SK-N-SH (cell line): Measurements from ENCODE around the gene GSTO2. TPM values are rescaled to one million over a fixed set of nuclear protein-coding genes. Genes with fewer than 3 reads are reported as not detected.

Experiments used
- CTCF ChIA-PET: fragments of 300-600, 350-600 bp; formaldehyde crosslinking; extraction: SDS; loops from one replicate; lab custom pipeline; 2021; lab: Yijun Ruan, JAX
- POLR2A ChIA-PET: fragments of 350-600 bp; sonication (Branson Sonifier 250); formaldehyde crosslinking; extraction: SDS; loops from one replicate; lab custom pipeline; 2020; ENCODE audit warnings: antibody characterized with exemption, inconsistent platforms; lab: Yijun Ruan, JAX
- DNase-seq: peaks from one replicate; pipeline ENCODE4 v3.0.0; 2012
- H2AFZ ChIP-seq: fragments of 200-600 bp; sonication (generic); 2 replicates; pipeline ENCODE4 v1.8.1; 2016; ENCODE audit warnings: antibody characterized with exemption, mild to moderate bottlenecking, low read depth
- H3F3A ChIP-seq: fragments of 200-600 bp; sonication (generic); replicated peaks from 2 replicates; pipeline ENCODE3; 2016; ENCODE audit warnings: antibody characterized with exemption, mild to moderate bottlenecking; ENCODE audit not compliant: insufficient read depth
- H3K27ac ChIP-seq, 2 experiments: fragments of 200-500 bp in 1 of 2; fragments of 200-600 bp in 1 of 2; sonication (Bioruptor generic) in 1 of 2; sonication (generic), shearing (Covaris generic) in 1 of 2; 2 replicates each; pipeline versions ENCODE4 v1.5.1 to v1.6.1; 2014 to 2016; ENCODE audit warnings: low read depth in 2 of 2, inconsistent platforms in 1 of 2, low read length in 1 of 2, mild to moderate bottlenecking in 1 of 2, mixed read lengths in 1 of 2
- H3K27me3 ChIP-seq: fragments of 200-600 bp; sonication (generic), shearing (Covaris generic); 2 replicates; pipeline ENCODE4 v1.6.1; 2016; ENCODE audit warnings: mixed run types; ENCODE audit not compliant: insufficient read depth
- H3K36me3 ChIP-seq, 2 experiments: fragments of 200-500 bp in 1 of 2; fragments of 200-600 bp in 1 of 2; sonication (Bioruptor generic) in 1 of 2; sonication (generic) in 1 of 2; replicated peaks in 1 of 2; 2 replicates each; pipeline versions ENCODE3 to v1.5.1; 2014 to 2016; ENCODE audit warnings: low read length in 1 of 2, mild to moderate bottlenecking in 1 of 2; ENCODE audit not compliant: insufficient read depth in 2 of 2, control insufficient read depth in 1 of 2
- H3K4me1 ChIP-seq, 2 experiments: fragments of 200-500 bp in 1 of 2; fragments of 200-600 bp in 1 of 2; sonication (Bioruptor generic) in 1 of 2; sonication (generic), shearing (Covaris generic) in 1 of 2; 2 replicates each; pipeline versions ENCODE4 v1.5.1 to v1.6.1; 2014 to 2016; ENCODE audit warnings: low read depth in 1 of 2, low read length in 1 of 2, mixed run types in 1 of 2; ENCODE audit not compliant: insufficient read depth in 2 of 2, control insufficient read depth in 1 of 2
- H3K4me2 ChIP-seq: fragments of 200-600 bp; sonication (generic), shearing (Covaris generic); 2 replicates; pipeline ENCODE4 v1.6.1; 2017; ENCODE audit warnings: mixed run types
- H3K4me3 ChIP-seq, 2 experiments: fragments of 200-500 bp in 1 of 2; fragments of 200-600 bp in 1 of 2; sonication (Bioruptor generic) in 1 of 2; sonication (generic), shearing (Covaris generic) in 1 of 2; 2 replicates each; pipeline versions ENCODE4 v1.5.1 to v1.8.1; 2014 to 2016; ENCODE audit warnings: low read depth in 2 of 2, inconsistent platforms in 1 of 2, low read length in 1 of 2, mild to moderate bottlenecking in 1 of 2, mixed read lengths in 1 of 2, moderate library complexity in 1 of 2
- H3K79me2 ChIP-seq: fragments of 200-600 bp; sonication (generic); 2 replicates; pipeline ENCODE4 v1.8.1; 2017; ENCODE audit warnings: mild to moderate bottlenecking; ENCODE audit not compliant: insufficient read depth
- H3K9ac ChIP-seq: fragments of 200-600 bp; sonication (generic); 2 replicates; pipeline ENCODE4 v1.6.1; 2017; ENCODE audit warnings: mixed run types
- H3K9me2 ChIP-seq: fragments of 200-600 bp; sonication (generic); 2 replicates; pipeline ENCODE4 v1.6.1; 2017; ENCODE audit warnings: mixed run types
- H3K9me3 ChIP-seq: fragments of 200-600 bp; sonication (generic); 2 replicates; pipeline ENCODE4 v1.6.1; 2017; ENCODE audit warnings: mixed run types, mild to moderate bottlenecking, moderate library complexity
- H4K20me1 ChIP-seq: fragments of 200-600 bp; sonication (generic); 2 replicates; pipeline ENCODE4 v1.6.1; 2017; ENCODE audit warnings: mild to moderate bottlenecking, mixed run types; ENCODE audit not compliant: insufficient read depth
- CHD2 ChIP-seq: fragments of 150-350 bp; IDR thresholded peaks from 2 replicates; pipeline ENCODE4 v1.6.1; 2018; ENCODE audit warnings: low read length; ENCODE audit not compliant: partially characterized antibody
- FOSL2 ChIP-seq: IDR thresholded peaks from 2 replicates; pipeline ENCODE4 v1.4.0; 2012; ENCODE audit warnings: low read depth, mild to moderate bottlenecking, moderate library complexity, borderline replicate concordance
- POLR2AphosphoS5 ChIP-seq: IDR thresholded peaks from 2 replicates; pipeline ENCODE4 v1.6.1; 2012; ENCODE audit warnings: low read depth, low read length
- RAD21 ChIP-seq: IDR thresholded peaks from 2 replicates; pipeline ENCODE4 v1.6.1; 2012; ENCODE audit warnings: mild to moderate bottlenecking, low read length
- RCOR1 ChIP-seq: fragments of 150-350 bp; IDR thresholded peaks from 2 replicates; pipeline ENCODE4 v1.6.1; 2017; ENCODE audit warnings: antibody characterized with exemption, low read length
- RFX5 ChIP-seq: IDR thresholded peaks from 2 replicates; pipeline ENCODE4 v1.6.1; 2012; ENCODE audit warnings: mild to moderate bottlenecking, improper control_type of control experiment, low read length
- SMC3 ChIP-seq: IDR thresholded peaks from 2 replicates; pipeline ENCODE4 v1.6.1; 2012; ENCODE audit warnings: low read depth, low read length, improper control_type of control experiment
- YY1 ChIP-seq: IDR thresholded peaks from 2 replicates; pipeline ENCODE4 v1.4.0; 2012; ENCODE audit warnings: low read depth, mild to moderate bottlenecking
- WGBS: methylation state at CpG from one replicate; pipeline ENCODE4 v1.1.6; 2017; ENCODE audit warnings: low lambda C conversion rate; 5-methylcytosine and 5-hydroxymethylcytosine counted together
- polyA plus RNA-seq, 3 experiments: library from polyadenylated mRNA; depleted of rRNA; stranded (reverse); fragments of >200 nt; gene quantifications; 2 replicates each; pipeline ENCODE4 v1.2.3, GENCODE V29; 2012
- TF ChIP-seq, protein P1 (sequence below): fragments of 150-350 bp; IDR thresholded peaks from 2 replicates; pipeline ENCODE4 v1.6.1; 2017; ENCODE audit warnings: antibody characterized with exemption, low read length, low read depth, borderline replicate concordance
- TF ChIP-seq, protein P2 (sequence below): IDR thresholded peaks from 2 replicates; pipeline ENCODE4; 2012
- TF ChIP-seq, protein P3 (sequence below): IDR thresholded peaks from 2 replicates; pipeline ENCODE4 v1.6.1; 2012; ENCODE audit warnings: mild to moderate bottlenecking, low read depth, low read length, moderate library complexity

The GSTO2 gene
- polyA plus RNA-seq, 1 of the 3 experiments (the other 2 are of a cell fraction): 0.49 TPM

DNA sequence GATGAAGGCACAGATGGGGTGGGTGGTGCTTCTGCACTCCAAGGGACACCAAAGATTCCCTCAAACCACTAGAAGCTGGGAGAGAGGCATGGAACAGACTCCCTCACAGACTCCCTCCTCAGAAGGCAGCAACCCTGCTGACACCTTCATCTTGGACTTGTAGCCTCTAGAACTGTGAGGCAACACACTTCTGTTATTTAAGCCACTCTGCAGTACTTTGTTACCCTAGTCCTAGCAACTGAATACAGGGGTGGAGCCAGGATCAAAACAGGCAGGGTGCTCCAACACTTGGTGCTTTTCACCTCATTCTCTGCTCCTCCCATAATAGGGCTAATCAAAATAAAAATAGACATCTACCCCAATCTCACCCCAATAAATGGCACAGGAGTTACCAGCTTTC lies 16.6 kb upstream of the GSTO2 start (continued):
- TF ChIP-seq, protein P1, sequence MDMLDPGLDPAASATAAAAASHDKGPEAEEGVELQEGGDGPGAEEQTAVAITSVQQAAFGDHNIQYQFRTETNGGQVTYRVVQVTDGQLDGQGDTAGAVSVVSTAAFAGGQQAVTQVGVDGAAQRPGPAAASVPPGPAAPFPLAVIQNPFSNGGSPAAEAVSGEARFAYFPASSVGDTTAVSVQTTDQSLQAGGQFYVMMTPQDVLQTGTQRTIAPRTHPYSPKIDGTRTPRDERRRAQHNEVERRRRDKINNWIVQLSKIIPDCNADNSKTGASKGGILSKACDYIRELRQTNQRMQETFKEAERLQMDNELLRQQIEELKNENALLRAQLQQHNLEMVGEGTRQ: no peak
- no peak for TF ChIP-seq FOSL2
- TF ChIP-seq YY1: no peak
- TF ChIP-seq POLR2AphosphoS5: no peak
- TF ChIP-seq, protein P2, sequence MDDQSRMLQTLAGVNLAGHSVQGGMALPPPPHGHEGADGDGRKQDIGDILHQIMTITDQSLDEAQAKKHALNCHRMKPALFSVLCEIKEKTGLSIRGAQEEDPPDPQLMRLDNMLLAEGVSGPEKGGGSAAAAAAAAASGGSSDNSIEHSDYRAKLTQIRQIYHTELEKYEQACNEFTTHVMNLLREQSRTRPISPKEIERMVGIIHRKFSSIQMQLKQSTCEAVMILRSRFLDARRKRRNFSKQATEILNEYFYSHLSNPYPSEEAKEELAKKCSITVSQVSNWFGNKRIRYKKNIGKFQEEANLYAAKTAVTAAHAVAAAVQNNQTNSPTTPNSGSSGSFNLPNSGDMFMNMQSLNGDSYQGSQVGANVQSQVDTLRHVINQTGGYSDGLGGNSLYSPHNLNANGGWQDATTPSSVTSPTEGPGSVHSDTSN: no peak

DNA sequence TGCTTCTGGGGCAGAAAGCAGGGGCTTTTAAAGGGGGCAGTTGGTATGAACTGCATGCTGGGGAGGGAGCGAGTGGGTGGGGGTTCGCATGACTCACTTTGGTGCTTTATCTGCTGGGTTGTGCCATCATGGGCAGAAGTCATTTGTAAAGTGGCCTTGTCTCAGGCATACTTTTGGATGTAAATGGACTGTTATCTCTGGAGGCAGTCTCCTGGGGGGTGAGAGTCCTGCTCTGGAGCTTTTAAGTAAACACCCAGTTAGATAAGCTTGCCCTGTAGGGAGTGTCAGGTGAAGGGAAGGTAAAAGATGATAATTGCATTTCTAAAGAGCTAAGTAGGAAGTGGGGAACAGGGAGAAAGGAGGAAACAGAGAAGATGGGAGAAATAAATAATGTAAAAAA lies 15.9 kb upstream of the GSTO2 start:
- H3K4me1 ChIP-seq: peaks cover 8 to 17% of the 10 kb centered on the region in 2 experiments; a peak in 3 of 4 replicates
- H3K9ac ChIP-seq: no peak overlapping the region
- no peak overlapping the region for H3K4me2 ChIP-seq
- H3K9me2 ChIP-seq: no peaks in the 10 kb centered on the region
- 88% methylated on average over 2 of the region's 2 CpGs for WGBS
- H3K36me3 ChIP-seq: peaks cover 8 to 15% of the 10 kb centered on the region in 2 experiments
- no peaks in the 10 kb centered on the region for H3K27me3 ChIP-seq
- no peak overlapping the region for H3K4me3 ChIP-seq
- peaks cover 11% of the 10 kb centered on the region for H4K20me1 ChIP-seq
- H3K27ac ChIP-seq: no peak overlapping the region
- H3K9me3 ChIP-seq: no peaks in the 10 kb centered on the region
- H3F3A ChIP-seq: peaks cover 23% of the 10 kb centered on the region
- CTCF ChIA-PET: interaction anchor here (0.7 to 4.9 kb wide), 5 partner anchors 10 to 154 kb away, joined by 3 to 28 read pairs (median 5); no protein-coding TSS in a partner anchor
- DNase-seq: no peak
- TF ChIP-seq, protein P2: no peak
- TF ChIP-seq CHD2: no peak
- TF ChIP-seq SMC3: no peak
- no peak for TF ChIP-seq RAD21
- TF ChIP-seq RFX5: no peak
- no peak for TF ChIP-seq RCOR1
- TF ChIP-seq, protein P3, sequence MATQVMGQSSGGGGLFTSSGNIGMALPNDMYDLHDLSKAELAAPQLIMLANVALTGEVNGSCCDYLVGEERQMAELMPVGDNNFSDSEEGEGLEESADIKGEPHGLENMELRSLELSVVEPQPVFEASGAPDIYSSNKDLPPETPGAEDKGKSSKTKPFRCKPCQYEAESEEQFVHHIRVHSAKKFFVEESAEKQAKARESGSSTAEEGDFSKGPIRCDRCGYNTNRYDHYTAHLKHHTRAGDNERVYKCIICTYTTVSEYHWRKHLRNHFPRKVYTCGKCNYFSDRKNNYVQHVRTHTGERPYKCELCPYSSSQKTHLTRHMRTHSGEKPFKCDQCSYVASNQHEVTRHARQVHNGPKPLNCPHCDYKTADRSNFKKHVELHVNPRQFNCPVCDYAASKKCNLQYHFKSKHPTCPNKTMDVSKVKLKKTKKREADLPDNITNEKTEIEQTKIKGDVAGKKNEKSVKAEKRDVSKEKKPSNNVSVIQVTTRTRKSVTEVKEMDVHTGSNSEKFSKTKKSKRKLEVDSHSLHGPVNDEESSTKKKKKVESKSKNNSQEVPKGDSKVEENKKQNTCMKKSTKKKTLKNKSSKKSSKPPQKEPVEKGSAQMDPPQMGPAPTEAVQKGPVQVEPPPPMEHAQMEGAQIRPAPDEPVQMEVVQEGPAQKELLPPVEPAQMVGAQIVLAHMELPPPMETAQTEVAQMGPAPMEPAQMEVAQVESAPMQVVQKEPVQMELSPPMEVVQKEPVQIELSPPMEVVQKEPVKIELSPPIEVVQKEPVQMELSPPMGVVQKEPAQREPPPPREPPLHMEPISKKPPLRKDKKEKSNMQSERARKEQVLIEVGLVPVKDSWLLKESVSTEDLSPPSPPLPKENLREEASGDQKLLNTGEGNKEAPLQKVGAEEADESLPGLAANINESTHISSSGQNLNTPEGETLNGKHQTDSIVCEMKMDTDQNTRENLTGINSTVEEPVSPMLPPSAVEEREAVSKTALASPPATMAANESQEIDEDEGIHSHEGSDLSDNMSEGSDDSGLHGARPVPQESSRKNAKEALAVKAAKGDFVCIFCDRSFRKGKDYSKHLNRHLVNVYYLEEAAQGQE: no peak
- TF ChIP-seq, all 33 proteins: peak for 0
- POLR2A ChIA-PET: no interaction called here
- Histone ChIP-seq H3K79me2 (peaks cover 41% of the 10 kb centered on the region), H2AFZ (0 out of 2 replicates have a peak overlapping the region, but pooled peaks have one; percentile 96)
